IPS-18a (cell line): ENCODE data around the gene KMT2C.
"Not testable (repeated sequence)": the region's sequence is repeated elsewhere in the genome, so short reads cannot be mapped to it uniquely, and the experiment has no call there.

Experiments
- H3K27ac ChIP-seq: one replicate; pipeline ENCODE4 v1.5.1; 2013; ENCODE audit warnings: low read length
- H3K27me3 ChIP-seq: one replicate; pipeline ENCODE4 v1.6.1; 2013; ENCODE audit warnings: mild to moderate bottlenecking, low read length; ENCODE audit not compliant: control insufficient read depth, insufficient read depth
- H3K36me3 ChIP-seq: one replicate; pipeline ENCODE4 v1.6.1; 2013; ENCODE audit warnings: low read depth, low read length; ENCODE audit not compliant: control insufficient read depth
- H3K4me1 ChIP-seq: one replicate; pipeline ENCODE4 v1.6.1; 2013; ENCODE audit warnings: low read depth, low read length; ENCODE audit not compliant: control insufficient read depth
- H3K4me3 ChIP-seq: one replicate; pipeline ENCODE4 v1.5.1; 2013; ENCODE audit warnings: low read length
- H3K9ac ChIP-seq: one replicate; pipeline ENCODE4 v1.6.1; 2013; ENCODE audit warnings: mild to moderate bottlenecking, low read length, moderate library complexity
- H3K9me3 ChIP-seq: one replicate; pipeline ENCODE4 v1.6.1; 2013; ENCODE audit warnings: low read depth, low read length; ENCODE audit not compliant: control insufficient read depth

Gene KMT2C

GRCh38 chr7:152420950-152421349 lies 14.9 kb downstream of the KMT2C start:
- not testable (repeated sequence) for H3K9me3 ChIP-seq, H3K9ac ChIP-seq, H3K36me3 ChIP-seq, H3K4me1 ChIP-seq, H3K27me3 ChIP-seq, H3K27ac ChIP-seq, H3K4me3 ChIP-seq

GRCh38 chr7:152419473-152420429 lies 16.1 kb downstream of the KMT2C start:
- no peaks in the 10 kb centered on the region for H3K27me3 ChIP-seq
- no peak overlapping the region for H3K4me3 ChIP-seq
- no peak overlapping the region for H3K9ac ChIP-seq
- H3K27ac ChIP-seq = no peak overlapping the region
- H3K4me1 ChIP-seq = no peaks in the 10 kb centered on the region
- no peaks in the 10 kb centered on the region for H3K9me3 ChIP-seq
- H3K36me3 ChIP-seq = no peaks in the 10 kb centered on the region

DNA sequence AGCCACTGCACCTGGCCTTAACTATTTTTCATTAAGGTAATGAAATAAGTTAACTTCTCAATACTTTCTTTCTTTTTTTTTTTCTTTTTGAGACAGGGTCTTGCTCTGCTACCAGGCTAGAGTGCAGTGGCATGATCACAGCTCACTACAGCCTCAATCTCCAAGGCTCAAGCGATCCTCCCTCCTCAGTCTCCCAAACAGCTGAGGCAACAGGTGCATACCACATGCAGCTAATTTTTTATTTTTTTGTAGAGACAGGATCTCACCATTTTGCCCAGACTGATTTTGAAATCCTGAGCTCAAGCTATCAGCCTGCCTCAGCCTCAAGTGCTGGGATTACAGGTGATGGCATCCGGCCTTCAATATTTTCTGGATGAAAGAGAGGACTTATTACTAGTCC lies 21.0 kb downstream of the KMT2C start:
- H3K9me3 ChIP-seq = peaks cover 3% of the 10 kb centered on the region
- H3K9ac ChIP-seq = no peak overlapping the region
- H3K27ac ChIP-seq = no peak overlapping the region
- no peak overlapping the region for H3K4me3 ChIP-seq
- no peaks in the 10 kb centered on the region for H3K36me3 ChIP-seq
- H3K27me3 ChIP-seq = no peaks in the 10 kb centered on the region
- no peaks in the 10 kb centered on the region for H3K4me1 ChIP-seq

- Histone ChIP-seq H3K4me1 (no peaks in the 10 kb centered on the region), H3K4me3 (peak overlapping the region; percentile 48), H3K27ac (no peak overlapping the region), H3K27me3 (no peaks in the 10 kb centered on the region), H3K36me3 (no peaks in the 10 kb centered on the region), H3K9me3 (peaks cover 16% of the 10 kb centered on the region), H3K9ac (peak overlapping the region; percentile 36)
Observed at GRCh38 chr7:152411389-152411788, 24.4 kb downstream of the KMT2C start.

DNA sequence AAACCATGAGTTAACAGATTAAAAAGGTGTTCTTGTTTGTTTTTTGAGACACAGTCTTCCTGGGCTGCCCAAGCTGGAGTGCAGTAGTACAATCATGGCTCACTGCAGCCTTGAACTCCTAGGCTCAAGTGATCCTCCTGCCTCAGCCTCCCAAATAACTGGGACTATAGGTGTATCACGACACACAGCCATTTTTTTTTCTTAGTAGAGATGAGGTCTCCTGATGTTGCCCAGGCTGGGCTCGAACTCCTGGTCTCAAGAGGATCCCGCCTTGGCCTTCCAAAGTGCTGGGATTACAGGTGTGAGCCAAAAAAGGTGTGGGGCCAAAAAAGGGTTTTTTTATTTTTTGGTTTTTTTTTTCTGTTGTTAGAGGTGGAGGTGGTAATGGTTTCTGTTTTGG lies 29.3 kb downstream of the KMT2C start:
- Histone ChIP-seq H3K4me1 (no peaks in the 10 kb centered on the region), H3K36me3 (no peaks in the 10 kb centered on the region), H3K9me3 (peaks cover 48% of the 10 kb centered on the region), H3K4me3 (no peak overlapping the region), H3K27me3 (no peaks in the 10 kb centered on the region), H3K9ac (no peak overlapping the region), H3K27ac (no peak overlapping the region)

- H3K36me3 ChIP-seq, H3K9ac ChIP-seq, H3K27ac ChIP-seq, H3K4me3 ChIP-seq, H3K4me1 ChIP-seq, H3K27me3 ChIP-seq: not testable (repeated sequence)
- H3K9me3 ChIP-seq = peaks cover 48% of the 10 kb centered on the region
Observed at GRCh38 chr7:152406030-152406429, 29.8 kb downstream of the KMT2C start.

GRCh38 chr7:152403726-152404125 lies 32.1 kb downstream of the KMT2C start:
- Histone ChIP-seq H3K4me3 (no peak overlapping the region), H3K4me1 (peaks cover 11% of the 10 kb centered on the region), H3K36me3 (no peaks in the 10 kb centered on the region), H3K9ac (no peak overlapping the region), H3K9me3 (peaks cover 44% of the 10 kb centered on the region), H3K27me3 (no peaks in the 10 kb centered on the region), H3K27ac (no peak overlapping the region)

- Histone ChIP-seq H3K27ac (no peak overlapping the region), H3K4me1 (peaks cover 14% of the 10 kb centered on the region), H3K9ac (no peak overlapping the region), H3K36me3 (no peaks in the 10 kb centered on the region), H3K27me3 (no peaks in the 10 kb centered on the region), H3K4me3 (no peak overlapping the region), H3K9me3 (peaks cover 44% of the 10 kb centered on the region)
Observed at GRCh38 chr7:152402384-152403250, 33.2 kb downstream of the KMT2C start.

DNA sequence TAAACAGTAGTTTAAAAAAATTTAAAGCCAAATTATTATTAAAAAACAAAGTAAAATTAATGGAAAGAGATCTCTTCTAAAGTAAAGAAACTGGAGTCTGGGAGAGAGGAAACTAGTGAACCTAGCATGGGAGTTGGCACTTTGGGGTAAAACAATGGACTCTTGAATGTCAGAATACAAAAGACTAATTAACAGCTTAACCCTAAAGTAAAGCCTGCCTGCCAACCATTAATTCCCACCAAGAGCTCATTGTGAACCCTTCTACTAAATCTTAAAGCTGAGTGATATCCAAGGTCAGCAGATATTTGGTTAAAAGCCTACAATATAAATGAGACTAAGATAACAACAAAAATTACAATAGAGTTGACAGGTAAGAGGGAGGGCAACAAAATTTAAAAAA lies 36.5 kb downstream of the KMT2C start:
- no peak overlapping the region for H3K27ac ChIP-seq
- no peaks in the 10 kb centered on the region for H3K27me3 ChIP-seq
- no peak overlapping the region for H3K4me3 ChIP-seq
- no peaks in the 10 kb centered on the region for H3K36me3 ChIP-seq
- no peak overlapping the region for H3K9ac ChIP-seq
- H3K4me1 ChIP-seq = peaks cover 14% of the 10 kb centered on the region
- H3K9me3 ChIP-seq = peaks cover 22% of the 10 kb centered on the region

- Histone ChIP-seq H3K9ac (no peak overlapping the region), H3K27ac (no peak overlapping the region), H3K4me1 (peaks cover 14% of the 10 kb centered on the region), H3K27me3 (no peaks in the 10 kb centered on the region), H3K4me3 (no peak overlapping the region), H3K36me3 (no peaks in the 10 kb centered on the region), H3K9me3 (peaks cover 5% of the 10 kb centered on the region)
Observed at GRCh38 chr7:152395112-152395511, 40.7 kb downstream of the KMT2C start.

DNA sequence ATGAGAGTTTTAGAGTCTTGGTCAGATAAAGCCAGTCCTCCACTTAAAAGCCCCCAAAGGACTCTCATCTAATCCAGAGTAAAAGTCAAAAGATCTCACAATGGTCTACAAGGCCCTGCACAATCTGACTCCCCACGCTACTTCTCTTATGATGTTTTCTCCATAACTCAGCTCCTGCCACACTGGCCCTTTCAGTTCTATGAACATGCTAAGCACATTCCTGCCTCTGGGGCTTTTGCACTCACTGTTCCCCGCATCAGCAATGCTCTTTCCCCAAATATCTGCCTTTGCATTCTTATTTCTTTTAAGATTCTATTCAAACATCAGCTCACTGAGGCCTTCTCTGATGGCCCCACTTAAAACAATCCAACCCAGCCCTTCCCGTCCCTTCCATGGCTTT lies 41.6 kb downstream of the KMT2C start:
- not testable (repeated sequence) for H3K9me3 ChIP-seq, H3K9ac ChIP-seq, H3K4me3 ChIP-seq, H3K27ac ChIP-seq, H3K4me1 ChIP-seq, H3K27me3 ChIP-seq, H3K36me3 ChIP-seq
